ENCODE data around the gene CAMTA1.

Gene CAMTA1

DNA sequence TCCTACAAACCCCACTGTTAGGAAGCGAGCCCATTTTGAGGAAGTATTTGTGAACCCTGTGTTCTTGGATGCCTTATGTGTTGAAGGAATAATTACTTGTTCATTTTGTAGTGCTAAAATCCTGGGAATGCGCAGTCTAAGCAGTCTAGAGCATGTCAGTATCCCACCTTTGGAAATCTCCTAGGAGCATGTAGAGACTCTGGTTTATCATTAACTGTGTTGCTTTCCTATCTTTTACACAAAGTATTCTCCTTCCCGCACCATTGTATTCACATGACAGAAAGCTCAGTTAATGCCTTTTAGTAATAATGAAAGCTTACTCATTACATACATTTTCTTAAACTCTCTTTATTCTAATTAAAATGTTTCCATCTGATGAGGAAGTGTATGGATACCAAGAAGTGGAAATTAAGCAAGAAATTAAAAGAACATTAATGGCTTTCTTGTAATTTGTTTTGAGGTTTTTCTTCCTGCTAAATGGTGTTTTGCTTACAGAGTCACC lies 99.4 kb downstream of the CAMTA1 start:
- H3K4me3 ChIP-seq (ENCODE audit: low read depth, low read length): no peak overlapping the region
- TF ChIP-seq CTCF (IDR thresholded peaks at IDR 0.05; ENCODE audit: borderline replicate concordance, insufficient read depth, low read depth, low read length): no peak

- TF ChIP-seq CTCF (IDR thresholded peaks at IDR 0.05; ENCODE audit: borderline replicate concordance, insufficient read depth, low read depth, low read length): no peak
- no peak overlapping the region for H3K4me3 ChIP-seq (ENCODE audit: low read depth, low read length)
Observed at GRCh38 chr1:6885426-6885825, 100.2 kb downstream of the CAMTA1 start.

DNA sequence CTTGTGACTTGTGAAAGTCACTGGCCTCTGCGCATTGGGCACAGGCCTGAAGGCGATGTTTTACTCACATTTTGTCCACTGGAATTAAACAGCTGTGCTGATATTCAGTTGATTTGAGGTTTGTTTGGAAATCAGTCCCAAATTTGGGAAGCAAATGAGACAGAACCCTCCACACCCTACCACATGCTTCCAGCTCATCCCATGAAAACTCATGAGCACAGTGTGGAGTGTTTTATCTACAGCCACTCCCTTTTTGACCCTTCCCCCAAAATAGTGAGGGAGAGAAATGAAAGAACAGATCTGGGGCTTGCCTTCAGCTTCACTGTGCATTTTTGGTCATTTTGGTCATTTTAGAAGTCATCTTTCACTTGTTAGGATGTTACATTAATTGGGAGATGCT lies 101.3 kb downstream of the CAMTA1 start:
- no peak overlapping the region for H3K4me3 ChIP-seq (ENCODE audit: low read depth, low read length)
- TF ChIP-seq CTCF (IDR thresholded peaks at IDR 0.05; ENCODE audit: borderline replicate concordance, insufficient read depth, low read depth, low read length): no peak

- no peak for TF ChIP-seq CTCF (IDR thresholded peaks at IDR 0.05; ENCODE audit: borderline replicate concordance, insufficient read depth, low read depth, low read length)
- no peak overlapping the region for H3K4me3 ChIP-seq (ENCODE audit: low read depth, low read length)
Observed at GRCh38 chr1:6888268-6888667, 103.0 kb downstream of the CAMTA1 start.

GRCh38 chr1:6888870-6889269 lies 103.6 kb downstream of the CAMTA1 start:
- H3K4me3 ChIP-seq (ENCODE audit: low read depth, low read length): no peak overlapping the region
- no peak for TF ChIP-seq CTCF (IDR thresholded peaks at IDR 0.05; ENCODE audit: borderline replicate concordance, insufficient read depth, low read depth, low read length)

- H3K4me3 ChIP-seq (ENCODE audit: low read depth, low read length): no peak overlapping the region
- peak; percentile 72 for TF ChIP-seq CTCF (IDR thresholded peaks at IDR 0.05; ENCODE audit: borderline replicate concordance, insufficient read depth, low read depth, low read length)
Observed at GRCh38 chr1:6889875-6890480, 104.7 kb downstream of the CAMTA1 start.

DNA sequence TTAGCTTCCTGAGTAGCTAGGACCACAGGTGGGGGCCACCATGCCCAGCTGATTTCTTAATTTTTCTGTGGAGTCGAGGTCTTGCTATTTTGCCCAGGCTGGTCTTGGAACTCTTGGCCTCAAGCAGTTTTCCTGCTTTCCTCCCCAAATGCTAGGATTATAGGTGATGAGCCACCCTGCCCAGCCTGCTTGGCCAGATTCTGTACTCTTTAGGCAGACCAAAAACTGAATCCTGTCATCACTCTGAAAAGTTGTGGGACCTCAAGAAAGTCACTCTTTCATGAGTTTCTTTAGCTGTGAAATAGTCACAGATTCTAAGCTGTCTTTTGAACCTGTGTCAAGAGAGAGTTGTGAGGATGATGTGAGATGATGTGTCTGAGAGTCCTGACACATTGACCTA lies 105.4 kb downstream of the CAMTA1 start:
- H3K4me3 ChIP-seq (ENCODE audit: low read depth, low read length): no peak overlapping the region
- TF ChIP-seq CTCF (IDR thresholded peaks at IDR 0.05; ENCODE audit: borderline replicate concordance, insufficient read depth, low read depth, low read length): no peak
